NCI-H1694 treated with DMSO at 0.1 percent for 48 hours (cell line): ENCODE data around the gene SNX19.
"Not testable (repeated sequence)": the region's sequence is repeated elsewhere in the genome, so short reads cannot be mapped to it uniquely, and the experiment has no call there.

Experiments used
- DNase-seq: peaks from one replicate; lab custom pipeline; 2025; lab: John Stamatoyannopoulos, UW

SNX19 gene

GRCh38 chr11:130916238-130916855, at the start of gene SNX19:
Gene SNX19, minus strand, starts transcription at chr11:130916479. Its CDS starts 540 bp downstream, at chr11:130915939.
- DNase-seq = peak; percentile 49

GRCh38 chr11:130964058-130964792, 47.9 kb upstream of the SNX19 start:
- no peak for DNase-seq

DNA sequence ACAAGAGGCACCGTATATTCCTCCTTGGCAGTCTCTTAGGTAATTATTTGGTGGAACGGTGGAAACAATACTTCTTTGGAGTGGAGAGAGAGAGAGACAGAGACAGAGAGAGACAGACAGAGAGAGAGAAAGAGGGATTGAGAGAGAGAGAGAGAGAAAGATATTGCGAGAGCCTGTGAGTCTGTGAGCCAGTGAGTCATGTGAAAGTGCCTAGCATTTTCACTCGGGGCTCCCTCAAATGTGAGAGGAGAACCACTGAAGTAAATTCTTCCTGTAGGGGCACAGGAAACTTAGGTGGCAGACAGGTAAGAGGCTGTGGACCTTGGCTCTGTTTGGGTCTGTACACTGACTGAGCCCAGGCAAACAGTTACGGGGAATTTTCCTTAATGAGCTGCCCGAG, 31.6 kb upstream of the SNX19 start:
- no peak for DNase-seq

- no peak for DNase-seq
Measured at GRCh38 chr11:130947481-130947880, 31.2 kb upstream of the SNX19 start.

GRCh38 chr11:130947058-130947457, 30.8 kb upstream of the SNX19 start:
- no peak for DNase-seq

GRCh38 chr11:130945896-130946295, 29.6 kb upstream of the SNX19 start:
- no peak for DNase-seq

- DNase-seq = no peak
Measured at GRCh38 chr11:130940706-130941105, 24.4 kb upstream of the SNX19 start.

DNA sequence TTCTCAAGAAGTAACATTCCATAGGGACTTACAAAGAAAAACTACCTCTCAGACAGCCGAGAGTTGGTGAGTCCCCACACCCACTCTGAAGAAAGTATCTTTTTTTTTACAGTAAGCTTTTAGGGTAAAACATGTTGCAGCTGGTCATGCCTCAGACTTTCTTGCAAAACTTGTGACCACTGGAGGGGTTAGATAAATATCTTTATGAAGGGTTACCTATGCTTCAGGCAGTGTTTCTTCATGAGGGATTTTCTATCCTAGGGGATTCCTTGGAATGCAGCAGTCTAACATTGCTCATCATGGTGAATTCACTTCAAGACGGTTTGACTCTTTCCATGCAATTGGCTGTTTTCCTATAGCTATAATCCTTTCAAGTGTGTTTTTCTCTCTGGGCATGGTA, 20.8 kb upstream of the SNX19 start:
- DNase-seq = no peak

DNA sequence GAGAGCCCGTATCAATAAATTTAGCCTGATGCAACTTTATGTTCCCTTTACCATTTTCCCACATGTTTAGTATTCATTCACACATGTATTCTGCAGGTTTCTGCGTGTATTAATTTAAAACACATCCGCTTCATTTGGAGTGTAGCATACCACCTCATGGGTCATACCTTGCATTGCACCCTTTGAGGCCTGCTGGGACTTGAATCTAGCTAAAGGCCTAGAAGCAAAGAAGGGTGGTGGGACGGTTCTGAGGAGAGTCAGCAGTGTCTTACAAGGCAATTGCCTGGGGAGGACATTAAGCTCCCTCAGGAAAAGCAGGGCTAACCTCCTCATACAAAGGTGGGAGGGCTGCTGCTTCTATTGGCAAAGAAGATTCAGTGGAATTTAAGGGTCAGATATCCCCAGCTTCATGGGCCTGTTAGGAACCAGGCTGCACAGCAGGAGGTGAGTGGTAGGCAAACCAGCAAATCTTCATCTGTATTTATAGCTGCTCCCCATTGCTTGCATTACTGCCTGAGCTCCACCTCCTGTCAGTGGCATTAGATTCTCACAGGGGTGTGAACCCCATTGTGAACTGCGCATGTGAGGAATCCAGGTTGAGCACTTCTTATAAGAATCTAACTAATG, 15.9 kb upstream of the SNX19 start:
- DNase-seq = no peak

- DNase-seq = no peak
Measured at GRCh38 chr11:130924750-130925149, 8.5 kb upstream of the SNX19 start.

DNA sequence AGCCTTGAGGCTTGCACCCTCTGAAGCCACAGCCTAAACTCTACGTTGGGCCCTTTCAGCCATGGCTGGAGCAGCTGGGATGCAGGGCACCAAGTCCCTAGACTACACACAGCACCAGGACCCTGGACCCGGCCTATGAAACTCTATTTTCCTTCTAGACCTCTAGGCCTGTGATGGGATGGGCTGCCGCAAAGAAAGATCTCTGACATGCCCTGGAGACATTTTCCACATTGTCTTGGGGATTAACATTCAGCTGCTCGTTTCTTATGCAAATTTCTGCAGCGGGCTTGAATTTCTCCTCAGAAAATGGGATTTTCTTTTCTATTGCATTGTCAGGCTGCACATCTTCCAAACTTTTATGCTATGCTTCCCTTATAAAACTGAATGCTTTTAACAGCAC, 4.3 kb upstream of the SNX19 start:
- not testable (repeated sequence) for DNase-seq

- no peak for DNase-seq
Measured at GRCh38 chr11:130918081-130918480, 1.8 kb upstream of the SNX19 start.

DNA sequence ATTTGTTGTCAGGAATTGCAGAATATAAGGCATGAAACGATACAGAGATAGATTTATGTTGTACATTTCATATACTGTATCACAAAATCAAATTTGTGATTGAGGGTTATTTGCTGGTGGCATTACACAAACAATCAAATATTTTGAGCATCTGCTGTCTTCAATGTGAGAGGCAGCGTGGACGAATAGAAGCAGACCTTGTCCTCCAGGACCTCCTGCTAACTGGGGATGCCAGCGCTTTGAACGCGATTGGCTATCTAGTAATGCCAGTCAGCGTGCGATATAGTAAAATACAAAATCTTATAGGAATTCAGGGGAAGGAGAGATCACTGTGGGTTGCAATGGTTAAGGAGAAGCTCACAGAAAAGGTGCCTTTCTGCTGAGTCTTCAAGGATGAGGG, 631 bp upstream of the SNX19 start:
- no peak for DNase-seq

DNA sequence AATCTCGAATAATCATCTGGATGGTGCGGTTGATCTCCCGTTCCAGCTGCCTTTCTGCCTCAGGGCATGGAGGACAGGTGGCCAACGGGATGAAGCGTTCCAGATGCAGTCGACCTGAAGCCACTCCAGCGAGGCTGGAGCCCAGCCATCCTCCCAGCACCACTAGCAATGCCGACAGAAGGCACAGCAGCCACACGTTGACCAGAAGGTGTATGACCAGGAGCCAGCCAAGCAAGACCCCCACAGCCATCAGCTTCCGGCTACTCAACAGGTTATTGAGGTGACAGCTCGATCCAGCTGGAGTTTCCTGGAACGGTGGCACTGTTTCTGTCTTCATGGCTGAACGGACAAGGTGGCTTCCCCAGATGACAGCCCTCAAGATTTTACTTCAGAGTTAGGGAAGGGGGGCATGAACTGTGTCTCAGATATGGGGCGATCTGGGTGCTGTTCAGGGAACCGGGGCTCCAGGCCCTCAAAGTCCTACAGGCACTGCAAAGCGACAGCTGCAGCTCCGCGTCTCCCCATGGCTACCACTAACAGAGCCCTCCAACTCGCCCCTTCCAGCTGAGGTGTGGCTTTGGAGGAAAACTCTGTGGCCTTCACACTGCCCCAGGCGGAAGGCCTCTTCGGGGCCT, 559 bp downstream of the SNX19 start:
- no peak for DNase-seq

GRCh38 chr11:130913268-130913667, 3.0 kb downstream of the SNX19 start:
- DNase-seq = no peak

- no peak for DNase-seq
Measured at GRCh38 chr11:130912552-130912951, 3.7 kb downstream of the SNX19 start.

DNA sequence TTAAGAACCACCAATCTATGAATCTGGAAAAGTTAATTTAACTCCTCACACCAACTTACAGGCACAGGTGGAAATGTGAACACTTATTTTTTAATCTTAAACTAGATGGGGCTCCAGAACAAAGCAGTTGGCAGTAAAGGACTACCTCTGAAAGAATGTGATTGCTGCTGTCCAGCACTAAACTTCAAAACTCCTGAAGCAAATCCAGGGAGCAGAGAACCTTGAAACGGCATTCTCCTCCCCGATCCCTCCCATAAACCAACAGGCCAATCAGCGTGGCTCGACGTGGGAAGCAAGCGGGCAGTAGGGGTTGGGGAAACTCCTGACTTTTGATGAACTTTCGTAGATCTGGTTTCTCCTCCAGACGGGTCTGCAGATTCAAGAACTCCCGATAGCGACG, 5.0 kb downstream of the SNX19 start:
- no peak for DNase-seq

GRCh38 chr11:130909650-130910049, 6.6 kb downstream of the SNX19 start:
- no peak for DNase-seq

GRCh38 chr11:130908770-130909625, 7.3 kb downstream of the SNX19 start:
- DNase-seq = no peak

DNA sequence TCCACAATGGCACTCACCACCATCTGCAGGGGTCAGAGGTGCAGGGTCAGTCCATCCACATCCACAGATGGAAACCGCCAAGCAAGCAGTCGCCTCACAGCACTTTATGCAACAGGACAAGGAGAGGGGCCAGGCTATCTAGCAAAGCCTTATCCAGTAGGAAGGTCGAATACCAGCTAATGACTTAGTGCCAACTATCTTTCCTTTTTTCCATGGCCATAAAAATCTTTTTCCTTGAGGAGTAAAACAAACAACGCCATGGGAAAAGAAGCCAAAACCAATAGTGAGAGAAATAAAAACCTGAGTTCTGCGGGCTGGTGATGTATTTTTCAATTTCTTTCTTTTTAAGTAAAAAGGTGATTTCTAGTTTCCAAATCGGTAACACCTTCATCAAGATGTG, 8.2 kb downstream of the SNX19 start:
- no peak for DNase-seq

DNA sequence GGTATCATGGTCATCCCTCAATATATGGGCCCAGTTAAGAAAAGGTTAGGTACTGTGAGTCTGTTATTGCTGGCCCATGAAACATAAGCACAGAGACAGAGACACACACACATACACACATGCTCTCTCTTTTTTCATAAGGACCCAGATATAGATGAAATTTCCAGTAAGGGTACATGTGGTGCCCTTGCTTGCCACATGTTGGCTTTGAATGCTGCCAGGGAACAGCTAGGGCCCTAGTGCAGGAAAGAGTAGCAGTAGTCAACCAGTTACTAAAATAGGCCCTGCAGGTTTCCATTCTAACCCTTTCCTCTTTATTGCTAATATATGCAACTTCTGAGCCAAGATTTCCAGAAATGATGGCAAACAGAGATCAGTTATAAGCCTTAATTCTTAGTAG, 9.1 kb downstream of the SNX19 start:
- no peak for DNase-seq

GRCh38 chr11:130906616-130907015, 9.7 kb downstream of the SNX19 start:
- no peak for DNase-seq
